ENCODE data around the gene TMEM186. TPM values are rescaled to one million over a fixed set of nuclear protein-coding genes. Genes with fewer than 3 reads are reported as not detected.

Gene TMEM186
- total RNA-seq, 1 experiment from 2014 or later: 12.4 TPM

DNA sequence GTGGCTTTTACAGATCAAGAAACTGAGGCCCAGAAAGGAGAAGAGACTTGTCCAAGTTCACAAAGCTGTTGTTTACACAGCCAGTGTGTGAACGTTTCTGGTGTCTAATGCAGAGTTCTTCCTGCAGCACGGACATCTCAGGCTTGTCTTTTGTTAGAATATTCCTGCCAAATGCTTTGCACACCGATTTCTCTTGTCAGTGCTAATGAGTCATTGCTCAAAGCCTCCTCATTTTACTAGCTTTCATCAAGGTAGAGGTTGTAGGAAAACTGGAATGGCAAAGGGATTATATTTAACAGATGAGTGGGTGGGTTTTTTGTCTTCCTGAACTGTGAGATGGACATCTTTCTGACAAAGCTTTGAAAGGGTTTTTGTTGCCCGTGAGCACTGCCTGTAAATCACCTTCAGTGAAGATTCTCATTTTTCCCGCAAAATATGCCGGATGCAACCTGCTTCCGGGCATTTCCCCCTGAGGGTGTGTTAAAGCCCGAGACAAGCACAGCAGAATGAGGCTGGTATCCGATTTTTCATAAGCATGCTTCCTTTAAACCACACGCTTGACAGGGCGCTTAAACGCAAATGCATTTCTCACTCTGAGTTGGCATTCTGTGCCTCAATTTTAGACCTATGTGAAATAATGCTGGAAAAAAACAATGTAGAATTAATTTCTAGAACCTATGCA, 14.9 kb upstream of the TMEM186 start:
- ChIA-PET POLR2A (no interaction called here), CTCF (no interaction called here)
- BruUV-seq (replicated peaks): no TSS peak
- ATAC-seq (no peak), DNase-seq (ENCODE audit: low read depth, low spot score) (no peak)
- in situ Hi-C loops (cut with HindIII; ENCODE audit: low pct_unique_long_range_greater_than_20kb, low sequenced_read_pairs): no loop called here
- no peak overlapping the region for H3K27ac ChIP-seq (ENCODE audit: low read length)
- H3K36me3 ChIP-seq (ENCODE audit: control insufficient read depth, insufficient read depth, low read length): peaks cover 54% of the 10 kb centered on the region
- H3K27me3 ChIP-seq (ENCODE audit: control insufficient read depth, insufficient read depth, low read length): no peaks in the 10 kb centered on the region
- no peaks in the 10 kb centered on the region for H3K9me3 ChIP-seq (ENCODE audit: control insufficient read depth, insufficient read depth, low read depth, low read length)
- H3K4me1 ChIP-seq (ENCODE audit: control insufficient read depth, insufficient read depth, low read length): no peaks in the 10 kb centered on the region
- no peak for TF ChIP-seq REST (IDR thresholded peaks at IDR 0.05; ENCODE audit: insufficient read depth in 1 of 2, low read depth in 2 of 2, low read length in 1 of 2)
- TF ChIP-seq TCF7L2 (IDR thresholded peaks at IDR 0.05; ENCODE audit: low read depth, low read length): no peak
- no peak overlapping the region for H3K4me3 ChIP-seq (ENCODE audit: low read depth in 2 of 2, low read length in 2 of 2)
- intact Hi-C loops (cut with micrococcal nuclease; ENCODE audit: unreplicated experiment): no loop called here

- H3K27ac ChIP-seq (ENCODE audit: low read length): no peak overlapping the region
- DNase-seq (ENCODE audit: low read depth, low spot score) (no peak), ATAC-seq (no peak)
- no peaks in the 10 kb centered on the region for H3K4me1 ChIP-seq (ENCODE audit: control insufficient read depth, insufficient read depth, low read length)
- no peaks in the 10 kb centered on the region for H3K9me3 ChIP-seq (ENCODE audit: control insufficient read depth, insufficient read depth, low read depth, low read length)
- in situ Hi-C loops (cut with HindIII; ENCODE audit: low pct_unique_long_range_greater_than_20kb, low sequenced_read_pairs) (no loop called here), intact Hi-C loops (cut with micrococcal nuclease; ENCODE audit: unreplicated experiment) (no loop called here)
- H3K27me3 ChIP-seq (ENCODE audit: control insufficient read depth, insufficient read depth, low read length): no peaks in the 10 kb centered on the region
- CTCF ChIA-PET: no interaction called here
- H3K4me3 ChIP-seq (ENCODE audit: low read depth in 2 of 2, low read length in 2 of 2): no peak overlapping the region
- POLR2A ChIA-PET: interaction anchor here (0.5 kb wide), 1 partner anchor 947 kb away, joined by 3 read pairs; no protein-coding TSS in a partner anchor
- TF ChIP-seq POLR2AphosphoS5 (IDR thresholded peaks at IDR 0.05; ENCODE audit: low read depth, low read length): no peak
- TF ChIP-seq REST (IDR thresholded peaks at IDR 0.05; ENCODE audit: insufficient read depth in 1 of 2, low read depth in 2 of 2, low read length in 1 of 2): no peak
- TF ChIP-seq, protein P1, sequence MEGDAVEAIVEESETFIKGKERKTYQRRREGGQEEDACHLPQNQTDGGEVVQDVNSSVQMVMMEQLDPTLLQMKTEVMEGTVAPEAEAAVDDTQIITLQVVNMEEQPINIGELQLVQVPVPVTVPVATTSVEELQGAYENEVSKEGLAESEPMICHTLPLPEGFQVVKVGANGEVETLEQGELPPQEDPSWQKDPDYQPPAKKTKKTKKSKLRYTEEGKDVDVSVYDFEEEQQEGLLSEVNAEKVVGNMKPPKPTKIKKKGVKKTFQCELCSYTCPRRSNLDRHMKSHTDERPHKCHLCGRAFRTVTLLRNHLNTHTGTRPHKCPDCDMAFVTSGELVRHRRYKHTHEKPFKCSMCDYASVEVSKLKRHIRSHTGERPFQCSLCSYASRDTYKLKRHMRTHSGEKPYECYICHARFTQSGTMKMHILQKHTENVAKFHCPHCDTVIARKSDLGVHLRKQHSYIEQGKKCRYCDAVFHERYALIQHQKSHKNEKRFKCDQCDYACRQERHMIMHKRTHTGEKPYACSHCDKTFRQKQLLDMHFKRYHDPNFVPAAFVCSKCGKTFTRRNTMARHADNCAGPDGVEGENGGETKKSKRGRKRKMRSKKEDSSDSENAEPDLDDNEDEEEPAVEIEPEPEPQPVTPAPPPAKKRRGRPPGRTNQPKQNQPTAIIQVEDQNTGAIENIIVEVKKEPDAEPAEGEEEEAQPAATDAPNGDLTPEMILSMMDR (IDR thresholded peaks at IDR 0.05): no peak
- no peak for TF ChIP-seq SIN3A (IDR thresholded peaks at IDR 0.05; ENCODE audit: borderline replicate concordance, insufficient read depth, low read depth, low read length)
- no peak for TF ChIP-seq TCF7L2 (IDR thresholded peaks at IDR 0.05; ENCODE audit: low read depth, low read length)
- peaks cover 60% of the 10 kb centered on the region for H3K36me3 ChIP-seq (ENCODE audit: control insufficient read depth, insufficient read depth, low read length)
- no TSS peak for BruUV-seq (replicated peaks)
These were observed 11.3 kb upstream of the TMEM186 start for GRCh38 chr16:8808613-8809353.
